HG03558 (cell line): ENCODE data around the gene SCAPER.

Experiments used
- ATAC-seq: cut with Tn5 transposase; IDR thresholded peaks from one replicate; pipeline ENCODE4 v1.9.1; 2021; ENCODE audit warnings: moderate number of reproducible peaks; ENCODE audit not compliant: unreplicated experiment; ENCODE audit errors: extremely low read depth

The SCAPER gene

GRCh38 chr15:76378691-76379090 is 526.4 kb downstream of the SCAPER start:
- no peak for ATAC-seq

GRCh38 chr15:76377751-76378150 is 527.4 kb downstream of the SCAPER start:
- ATAC-seq = no peak

GRCh38 chr15:76377217-76377616 is 527.9 kb downstream of the SCAPER start:
- ATAC-seq = no peak

GRCh38 chr15:76376816-76377215 is 528.3 kb downstream of the SCAPER start:
- ATAC-seq = no peak

- no peak for ATAC-seq
Measured at GRCh38 chr15:76376029-76376428, 529.1 kb downstream of the SCAPER start.

GRCh38 chr15:76368122-76368621 is 537.0 kb downstream of the SCAPER start:
- ATAC-seq = no peak

GRCh38 chr15:76366714-76367113 is 538.4 kb downstream of the SCAPER start:
- no peak for ATAC-seq

GRCh38 chr15:76363251-76363650 is 541.9 kb downstream of the SCAPER start:
- ATAC-seq = no peak

GRCh38 chr15:76360416-76360815 is 544.7 kb downstream of the SCAPER start:
- no peak for ATAC-seq

GRCh38 chr15:76359152-76359551 is 546.0 kb downstream of the SCAPER start:
- ATAC-seq = no peak

GRCh38 chr15:76358453-76358852 is 546.7 kb downstream of the SCAPER start:
- ATAC-seq = no peak

GRCh38 chr15:76354823-76355440 is 550.2 kb downstream of the SCAPER start:
- ATAC-seq = no peak

- ATAC-seq = no peak
Measured at GRCh38 chr15:76353903-76354302, 551.2 kb downstream of the SCAPER start.

- ATAC-seq = no peak
Measured at GRCh38 chr15:76353023-76353577, 552.0 kb downstream of the SCAPER start.

GRCh38 chr15:76349301-76350070 is 555.7 kb downstream of the SCAPER start:
- ATAC-seq = no peak

GRCh38 chr15:76347482-76348055 is 557.6 kb downstream of the SCAPER start:
- no peak for ATAC-seq

GRCh38 chr15:76346669-76347481 is 558.3 kb downstream of the SCAPER start:
- ATAC-seq = no peak

- no peak for ATAC-seq
Measured at GRCh38 chr15:76345880-76346668, 559.1 kb downstream of the SCAPER start.

- ATAC-seq = no peak
Measured at GRCh38 chr15:76345583-76345879, 559.6 kb downstream of the SCAPER start.
